ENCODE data around the gene TMEM185B. TPM values are rescaled to one million over a fixed set of nuclear protein-coding genes. Genes with fewer than 3 reads are reported as not detected.
"Not testable (repeated sequence)": the region's sequence is repeated elsewhere in the genome, so short reads cannot be mapped to it uniquely, and the experiment has no call there.

Gene TMEM185B
- total and polyA plus RNA-seq, 10 donors, result 3.9 to 35.6 (median 22.5) TPM

GRCh38 chr2:120235681-120236080 lies 12.5 kb upstream of the TMEM185B start:
- intact Hi-C loops (cut with DNase I; ENCODE audit: low total_unique reads), result no loop called here
- peak; percentile 54 for DNase-seq
- 88 to 97% (median 93%) methylated on average over 6 of the region's 6 CpGs for WGBS, 5 donors

DNA sequence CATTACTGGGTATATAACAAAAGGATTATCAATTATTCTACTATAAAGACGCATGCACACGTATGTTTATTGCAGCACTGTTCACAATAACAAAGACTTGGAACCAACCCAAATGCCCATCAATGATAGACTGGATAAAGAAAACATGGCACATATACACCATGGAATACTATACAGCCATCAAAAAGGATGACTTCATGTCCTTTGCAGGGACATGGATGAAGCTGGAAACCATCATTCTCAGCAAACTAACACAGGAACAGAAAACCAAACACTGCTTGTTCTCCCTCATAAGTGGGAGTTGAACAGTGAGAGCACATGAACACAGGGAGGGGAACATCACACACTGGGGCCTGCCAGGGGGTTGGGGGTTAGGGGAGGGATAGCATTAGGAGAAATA lies 12.0 kb upstream of the TMEM185B start:
- H3K4me3 ChIP-seq; H3K27me3 ChIP-seq (replicated peaks in 1 of 7); H3K36me3 ChIP-seq; H3K27ac ChIP-seq; DNase-seq; H3K9me3 ChIP-seq; intact Hi-C loops (cut with DNase I; ENCODE audit: low total_unique reads): not testable (repeated sequence)
- 81 to 98% (median 95%) methylated on average over 2 of the region's 2 CpGs for WGBS, 5 donors
- peaks cover 22 to 52% (median 39%) of the 10 kb centered on the region in 6 donors for H3K4me1 ChIP-seq

More at GRCh38 chr2:120235681-120236080, 12.5 kb upstream of the TMEM185B start:
- Histone ChIP-seq H3K36me3 (no peaks in the 10 kb centered on the region), H3K4me3 (no peak overlapping the region), H3K9me3 (no peaks in the 10 kb centered on the region), H3K27ac (no peak overlapping the region), H3K4me1 (peaks cover 17 to 48% (median 34%) of the 10 kb centered on the region in 6 donors), H3K27me3 (replicated peaks in 1 of 7) (no peaks in the 10 kb centered on the region)
- no peak for TF ChIP-seq POLR2A (IDR thresholded peaks at IDR 0.05)
- no peak for TF ChIP-seq POLR2AphosphoS5 (IDR thresholded peaks at IDR 0.05)
- TF ChIP-seq CTCF (IDR thresholded peaks at IDR 0.05 in 8 of 11, conservative IDR thresholded peaks at IDR 0.05 in 3 of 11), result no peak

GRCh38 chr2:120233292-120233691 lies 10.1 kb upstream of the TMEM185B start:
- peak; percentile 58 for DNase-seq
- H3K4me3 ChIP-seq, result peak overlapping the region in 1 of 8 donors; percentile 69
- peaks cover 20 to 56% (median 42%) of the 10 kb centered on the region in 6 donors for H3K4me1 ChIP-seq
- H3K9me3 ChIP-seq, result no peaks in the 10 kb centered on the region
- WGBS, 5 donors, result 90 to 96% (median 94%) methylated on average over 5 of the region's 5 CpGs
- intact Hi-C loops (cut with DNase I; ENCODE audit: low total_unique reads), result no loop called here
- no peaks in the 10 kb centered on the region for H3K36me3 ChIP-seq
- TF ChIP-seq POLR2AphosphoS5 (IDR thresholded peaks at IDR 0.05) (no peak), CTCF (IDR thresholded peaks at IDR 0.05 in 8 of 11, conservative IDR thresholded peaks at IDR 0.05 in 3 of 11) (no peak), POLR2A (IDR thresholded peaks at IDR 0.05) (no peak)
- H3K27me3 ChIP-seq (replicated peaks in 1 of 7), result no peaks in the 10 kb centered on the region
- peak overlapping the region in 7 of 8 donors; percentile 64 to 91 (median 88) for H3K27ac ChIP-seq

GRCh38 chr2:120231974-120232635 lies 8.9 kb upstream of the TMEM185B start:
- TF ChIP-seq POLR2AphosphoS5 (IDR thresholded peaks at IDR 0.05) (peak in 2 of 3 donors; percentile 49 to 58), POLR2A (IDR thresholded peaks at IDR 0.05) (no peak), CTCF (IDR thresholded peaks at IDR 0.05 in 8 of 11, conservative IDR thresholded peaks at IDR 0.05 in 3 of 11) (no peak)
- WGBS, 5 donors, result 9 to 14% (median 12%) methylated on average over 12 to 15 of the region's 15 CpGs
- Histone ChIP-seq H3K9me3 (no peaks in the 10 kb centered on the region), H3K4me3 (peak overlapping the region; percentile 1 to 69 (median 46)), H3K27ac (peak overlapping the region; percentile 64 to 91 (median 88)), H3K36me3 (no peaks in the 10 kb centered on the region), H3K27me3 (replicated peaks in 1 of 7) (no peaks in the 10 kb centered on the region), H3K4me1 (peaks cover 24 to 66% (median 42%) of the 10 kb centered on the region in 6 donors)
- peak; percentile 81 for DNase-seq
- intact Hi-C loops (cut with DNase I; ENCODE audit: low total_unique reads), result no loop called here
